Activated gamma-delta T cell treated with Interleukin-2 at 50 U/mL for 16 hours (primary cell): Measurements from ENCODE around the gene LGMN.

Experiments used
- DNase-seq: peaks from one replicate; pipeline ENCODE4 v3.0.0-alpha.2; 2020

The LGMN gene

GRCh38 chr14:92759679-92760523, 11.5 kb upstream of the LGMN start:
- no peak for DNase-seq

- no peak for DNase-seq
Measured at GRCh38 chr14:92759300-92759678, 10.9 kb upstream of the LGMN start.

- no peak for DNase-seq
Measured at GRCh38 chr14:92756446-92756845, 8.0 kb upstream of the LGMN start.

GRCh38 chr14:92755495-92755894, 7.1 kb upstream of the LGMN start:
- no peak for DNase-seq

GRCh38 chr14:92754966-92755365, 6.5 kb upstream of the LGMN start:
- no peak for DNase-seq

- no peak for DNase-seq
Measured at GRCh38 chr14:92753250-92753649, 4.8 kb upstream of the LGMN start.

GRCh38 chr14:92751819-92752218, 3.4 kb upstream of the LGMN start:
- DNase-seq: no peak

GRCh38 chr14:92750994-92751400, 2.6 kb upstream of the LGMN start:
- DNase-seq: no peak

- peak; percentile 32 for DNase-seq
Measured at GRCh38 chr14:92750222-92750728, 1.8 kb upstream of the LGMN start.

- no peak for DNase-seq
Measured at GRCh38 chr14:92747701-92748258, 647 bp downstream of the LGMN start.

- DNase-seq: no peak
Measured at GRCh38 chr14:92744198-92744597, 4.2 kb downstream of the LGMN start.

- DNase-seq: no peak
Measured at GRCh38 chr14:92740440-92740839, 8.0 kb downstream of the LGMN start.

GRCh38 chr14:92737619-92738188, 10.7 kb downstream of the LGMN start:
- DNase-seq: no peak

- no peak for DNase-seq
Measured at GRCh38 chr14:92737206-92737605, 11.2 kb downstream of the LGMN start.

GRCh38 chr14:92735344-92735743, 13.1 kb downstream of the LGMN start:
- DNase-seq: no peak

GRCh38 chr14:92734618-92735017, 13.8 kb downstream of the LGMN start:
- no peak for DNase-seq

- DNase-seq: no peak
Measured at GRCh38 chr14:92733007-92733406, 15.4 kb downstream of the LGMN start.

- DNase-seq: no peak
Measured at GRCh38 chr14:92731622-92732115, 16.8 kb downstream of the LGMN start.

GRCh38 chr14:92729634-92730358, 18.6 kb downstream of the LGMN start:
- DNase-seq: no peak

- peak; percentile 14 for DNase-seq
Measured at GRCh38 chr14:92728759-92729364, 19.6 kb downstream of the LGMN start.

- no peak for DNase-seq
Measured at GRCh38 chr14:92726933-92727262, 21.5 kb downstream of the LGMN start.

GRCh38 chr14:92726135-92726932, 22.1 kb downstream of the LGMN start:
- DNase-seq: peak; percentile 50
